Measurements from ENCODE around the gene PCDHB11.
"Not testable (repeated sequence)": the region's sequence is repeated elsewhere in the genome, so short reads cannot be mapped to it uniquely, and the experiment has no call there.

The PCDHB11 gene

GRCh38 chr5:141241496-141241895, 42.1 kb downstream of the PCDHB11 start:
- Mint-ChIP-seq H3K4me1 (ENCODE audit: low read depth) (no peaks in the 10 kb centered on the region), H3K4me3 (no peak overlapping the region), H3K36me3 (ENCODE audit: low read depth) (no peaks in the 10 kb centered on the region), H3K9me3 (peaks cover 59% of the 10 kb centered on the region), H3K27ac (no peak overlapping the region), H3K27me3 (ENCODE audit: low read depth) (no peaks in the 10 kb centered on the region)
- no peak for DNase-seq (ENCODE audit: low spot score)

- H3K9me3 Mint-ChIP-seq = peaks cover 69% of the 10 kb centered on the region
- H3K27me3 Mint-ChIP-seq (ENCODE audit: low read depth) = no peaks in the 10 kb centered on the region
- DNase-seq (ENCODE audit: low spot score) = no peak
- H3K27ac Mint-ChIP-seq = no peak within 1 kb of the TSS
- H3K36me3 Mint-ChIP-seq (ENCODE audit: low read depth) = no peaks in the 10 kb centered on the region
- H3K4me1 Mint-ChIP-seq (ENCODE audit: low read depth) = no peaks in the 10 kb centered on the region
- no peak within 1 kb of the TSS for H3K4me3 Mint-ChIP-seq
Observed at GRCh38 chr5:141245250-141245717, 45.9 kb downstream of the PCDHB11 start, which contains the start of gene PCDHB15. PCDHB15 (plus strand) TSS chr5:141245395; CDS start chr5:141245579, 184 bp downstream.

- not testable (repeated sequence) for H3K27ac Mint-ChIP-seq; DNase-seq (ENCODE audit: low spot score); H3K4me1 Mint-ChIP-seq (ENCODE audit: low read depth); H3K4me3 Mint-ChIP-seq; H3K27me3 Mint-ChIP-seq (ENCODE audit: low read depth); H3K36me3 Mint-ChIP-seq (ENCODE audit: low read depth)
- H3K9me3 Mint-ChIP-seq = peaks cover 65% of the 10 kb centered on the region
Observed at GRCh38 chr5:141246971-141247370, 47.5 kb downstream of the PCDHB11 start.

- not testable (repeated sequence) for H3K27ac Mint-ChIP-seq, H3K4me3 Mint-ChIP-seq
- peaks cover 62% of the 10 kb centered on the region for H3K9me3 Mint-ChIP-seq
Observed at GRCh38 chr5:141247434-141247833, 48.0 kb downstream of the PCDHB11 start.

GRCh38 chr5:141250576-141250975, 51.1 kb downstream of the PCDHB11 start:
- no peak overlapping the region for H3K4me3 Mint-ChIP-seq
- peaks cover 63% of the 10 kb centered on the region for H3K9me3 Mint-ChIP-seq
- H3K4me1 Mint-ChIP-seq (ENCODE audit: low read depth) = no peaks in the 10 kb centered on the region
- no peaks in the 10 kb centered on the region for H3K27me3 Mint-ChIP-seq (ENCODE audit: low read depth)
- H3K36me3 Mint-ChIP-seq (ENCODE audit: low read depth) = peaks cover 2% of the 10 kb centered on the region
- no peak overlapping the region for H3K27ac Mint-ChIP-seq
- DNase-seq (ENCODE audit: low spot score) = no peak

More at GRCh38 chr5:141247434-141247833, 48.0 kb downstream of the PCDHB11 start:
- not testable (repeated sequence) for DNase-seq (ENCODE audit: low spot score); H3K4me1 Mint-ChIP-seq (ENCODE audit: low read depth); H3K27me3 Mint-ChIP-seq (ENCODE audit: low read depth); H3K36me3 Mint-ChIP-seq (ENCODE audit: low read depth)

Data from T-helper 2 cell treated with Interferon-gamma antibody and Interleukin-4, amounts not matched to agents 5 μg/mL and 100 μg/mL, for 36 hours (primary cell).